Measurements from ENCODE around the gene SERPINE2.
"Not testable (repeated sequence)": the region's sequence is repeated elsewhere in the genome, so short reads cannot be mapped to it uniquely, and the experiment has no call there.

The SERPINE2 gene

GRCh38 chr2:223970343-223971128, 68.5 kb downstream of the SERPINE2 start:
- peak; percentile 73 for DNase-seq

GRCh38 chr2:223969856-223970255, 69.2 kb downstream of the SERPINE2 start:
- DNase-seq = no peak

- no peak for DNase-seq
These were observed 69.8 kb downstream of the SERPINE2 start for GRCh38 chr2:223969315-223969714.

GRCh38 chr2:223967981-223968380, 71.1 kb downstream of the SERPINE2 start:
- no peak for DNase-seq

GRCh38 chr2:223959688-223960087, 79.4 kb downstream of the SERPINE2 start:
- DNase-seq = no peak

- DNase-seq = peak; percentile 96
These were observed 81.8 kb downstream of the SERPINE2 start, which contains the start of gene MRPL44 for GRCh38 chr2:223957092-223957851. TSS of gene MRPL44 (plus strand) at chr2:223957463. CDS start at chr2:223957473, 10 bp downstream.

- DNase-seq = no peak
These were observed 82.8 kb downstream of the SERPINE2 start for GRCh38 chr2:223956300-223956699.

- no peak for DNase-seq
These were observed 84.7 kb downstream of the SERPINE2 start for GRCh38 chr2:223954401-223954800.

- no peak for DNase-seq
These were observed 86.7 kb downstream of the SERPINE2 start for GRCh38 chr2:223952280-223952968.

GRCh38 chr2:223950448-223951347, 88.4 kb downstream of the SERPINE2 start:
- no peak for DNase-seq

- DNase-seq = no peak
These were observed 89.7 kb downstream of the SERPINE2 start for GRCh38 chr2:223949241-223949840.

- DNase-seq = no peak
These were observed 91.3 kb downstream of the SERPINE2 start for GRCh38 chr2:223947711-223948205.

- DNase-seq = no peak
These were observed 93.3 kb downstream of the SERPINE2 start for GRCh38 chr2:223945755-223946154.

GRCh38 chr2:223944703-223945531, 94.2 kb downstream of the SERPINE2 start, which contains the start of gene WDFY1:
TSS of gene WDFY1 (minus strand) at chr2:223945335. CDS start at chr2:223945284, 51 bp downstream.
- peak; percentile 78 for DNase-seq

GRCh38 chr2:223944166-223944702, 94.9 kb downstream of the SERPINE2 start:
- DNase-seq = peak; percentile 29

- no peak for DNase-seq
These were observed 95.5 kb downstream of the SERPINE2 start for GRCh38 chr2:223943561-223944008.

GRCh38 chr2:223943135-223943534, 96.0 kb downstream of the SERPINE2 start:
- no peak for DNase-seq

GRCh38 chr2:223941579-223942277, 97.4 kb downstream of the SERPINE2 start:
- DNase-seq = peak; percentile 54

GRCh38 chr2:223939438-223939837, 99.6 kb downstream of the SERPINE2 start:
- DNase-seq = not testable (repeated sequence)

GRCh38 chr2:223937535-223937934, 101.6 kb downstream of the SERPINE2 start:
- no peak for DNase-seq
